EL (cell line): Measurements from ENCODE around the gene DAP.

Experiments
- DNase-seq: peaks from one replicate; pipeline ENCODE4 v3.0.0-alpha.2; 2016

DAP gene

DNA sequence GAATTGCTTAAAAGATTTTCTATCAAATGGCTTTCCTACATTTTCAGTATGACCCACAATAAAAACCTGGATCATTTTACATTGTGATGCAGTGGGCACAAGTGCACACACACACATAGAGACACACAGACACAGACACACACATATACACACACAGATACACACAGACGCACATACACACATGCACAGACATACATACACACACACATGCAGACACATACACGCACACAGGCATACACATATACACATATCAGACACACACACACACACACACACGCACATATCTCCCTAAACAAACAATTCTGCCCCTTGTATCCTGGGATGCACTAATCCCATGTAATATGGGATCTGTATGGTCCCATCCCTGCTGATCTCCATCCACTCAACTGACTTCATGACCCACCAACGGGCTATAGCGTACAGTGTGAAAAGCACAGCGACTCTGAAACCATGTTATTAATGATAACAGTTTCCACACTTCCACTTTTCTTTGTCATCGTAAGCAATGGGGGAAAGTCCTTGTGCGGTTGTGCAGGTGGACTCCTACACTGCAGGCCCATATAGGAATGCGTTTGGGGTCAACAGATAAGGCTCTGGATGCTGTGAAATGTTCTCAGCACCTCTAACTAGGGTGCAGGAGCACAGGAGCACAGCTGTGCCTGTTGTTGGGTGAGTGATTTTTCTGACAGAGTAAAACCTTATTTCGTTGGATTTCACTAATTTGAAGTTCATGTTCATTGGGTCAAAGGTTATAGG, 52.7 kb downstream of the DAP start:
- no peak for DNase-seq

DNA sequence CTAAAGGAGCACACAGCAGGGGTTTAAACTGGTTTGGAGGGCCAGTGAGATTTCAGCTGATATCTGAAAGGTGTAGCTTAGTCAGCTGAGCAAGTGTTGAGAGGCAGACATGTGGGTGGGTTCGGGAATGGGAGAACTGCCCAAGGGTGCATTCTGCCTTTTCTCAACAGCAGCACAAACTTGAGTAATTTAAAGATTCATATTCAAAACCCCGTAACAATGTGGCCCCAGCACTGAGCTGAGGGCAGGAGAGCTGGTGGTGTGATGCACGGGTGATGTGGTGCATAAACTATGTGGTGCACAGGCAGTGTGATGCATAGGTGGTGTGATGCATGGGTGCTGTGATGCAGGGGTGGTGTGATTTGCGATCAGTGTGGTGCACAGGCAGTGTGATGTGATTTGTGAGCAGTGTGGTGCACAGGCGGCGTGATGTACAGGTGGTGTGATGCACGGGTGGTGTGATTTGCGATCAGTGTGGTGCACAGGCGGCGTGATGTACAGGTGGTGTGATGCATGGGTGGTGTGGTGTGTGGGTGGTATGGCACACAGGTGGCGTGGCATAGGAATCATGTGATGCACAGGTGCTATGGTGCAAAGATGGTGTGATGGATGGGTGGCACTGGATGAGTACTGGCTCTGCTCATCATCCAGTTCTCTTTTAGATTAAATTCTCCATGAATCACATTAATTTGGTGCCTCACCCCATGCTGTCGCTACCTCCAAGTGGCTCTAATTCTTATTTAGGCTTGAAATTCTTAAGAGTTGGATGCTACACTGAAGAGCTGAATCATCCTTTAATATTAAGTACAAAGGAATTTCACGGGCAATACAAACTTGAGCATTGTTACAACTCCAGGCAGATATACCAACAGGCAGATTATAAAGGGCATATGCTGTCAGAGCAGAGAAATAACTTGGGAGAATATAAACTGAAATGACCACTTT, 53.6 kb downstream of the DAP start:
- peak; percentile 69 for DNase-seq

DNA sequence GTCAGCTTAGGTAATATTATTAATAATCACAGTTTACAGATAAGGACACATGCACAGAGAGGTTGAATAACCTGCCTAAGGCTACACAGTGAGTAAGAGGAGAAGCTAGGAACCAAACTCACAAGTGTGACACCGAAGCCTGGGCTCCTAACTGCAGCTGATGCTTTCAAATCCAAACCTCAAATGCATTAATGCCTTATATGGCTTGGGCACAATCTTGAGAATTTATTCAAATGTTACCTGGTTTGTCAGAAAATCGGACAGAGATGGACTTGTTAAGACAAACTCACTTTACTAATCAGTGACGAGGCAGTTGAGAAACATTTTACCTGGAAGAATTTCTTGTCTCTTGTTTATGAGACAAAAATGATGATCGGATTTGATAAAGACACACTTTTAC, 54.7 kb downstream of the DAP start:
- no peak for DNase-seq

GRCh38 chr5:10705747-10706146, 55.3 kb downstream of the DAP start:
- DNase-seq = peak; percentile 51

GRCh38 chr5:10704949-10705621, 55.9 kb downstream of the DAP start:
- peak; percentile 86 for DNase-seq

DNA sequence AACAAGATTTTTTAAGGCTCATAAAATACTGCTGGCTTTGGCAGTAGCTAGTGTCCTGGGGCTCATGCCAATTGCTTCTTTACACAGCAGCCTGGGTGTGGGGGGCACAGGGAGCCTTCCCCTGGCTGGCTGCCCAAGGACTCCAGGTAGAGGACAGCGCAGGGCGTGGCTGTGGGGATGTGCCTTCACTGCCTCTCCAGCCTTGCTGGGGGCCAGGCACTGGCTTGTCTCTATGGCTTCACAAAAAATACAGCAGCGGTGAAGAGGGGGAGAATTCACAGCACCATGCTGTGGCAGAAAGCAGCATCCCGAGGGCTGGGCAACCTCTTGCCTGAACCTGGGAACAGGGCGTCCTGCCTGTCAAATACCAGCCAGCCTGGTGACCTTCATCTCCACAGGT, 57.4 kb downstream of the DAP start:
- DNase-seq = no peak

DNA sequence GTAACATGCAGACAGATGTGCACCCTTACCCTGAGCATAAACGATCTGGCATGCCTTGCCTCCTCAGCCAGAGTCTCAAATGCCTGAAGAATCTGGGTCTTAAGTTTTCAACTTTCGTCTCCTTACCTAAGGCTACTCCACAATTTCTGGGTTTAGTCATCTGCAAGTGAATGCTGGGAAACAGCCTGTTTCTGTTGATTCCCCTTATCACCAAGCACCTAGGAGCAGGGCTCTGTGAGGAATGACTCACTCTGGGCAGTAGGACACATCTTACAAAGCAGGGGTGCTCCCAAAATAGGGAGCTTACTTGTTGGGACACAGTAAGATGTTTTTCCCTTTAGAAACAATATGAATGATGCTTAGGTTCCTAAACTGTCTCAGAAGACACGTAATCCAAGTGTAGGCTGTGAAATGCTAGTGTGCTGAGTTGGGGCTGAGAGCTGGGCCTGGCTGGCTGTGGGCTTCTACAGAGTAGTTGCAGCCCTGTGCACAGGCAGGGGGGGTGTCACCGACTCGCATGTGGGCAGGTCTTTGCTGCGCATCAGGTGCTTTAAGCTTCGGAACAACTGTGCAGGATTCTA, 58.0 kb downstream of the DAP start:
- DNase-seq = peak; percentile 73

GRCh38 chr5:10702040-10702629, 58.9 kb downstream of the DAP start:
- peak; percentile 99 for DNase-seq

GRCh38 chr5:10701567-10702039, 59.4 kb downstream of the DAP start:
- peak; percentile 74 for DNase-seq

DNA sequence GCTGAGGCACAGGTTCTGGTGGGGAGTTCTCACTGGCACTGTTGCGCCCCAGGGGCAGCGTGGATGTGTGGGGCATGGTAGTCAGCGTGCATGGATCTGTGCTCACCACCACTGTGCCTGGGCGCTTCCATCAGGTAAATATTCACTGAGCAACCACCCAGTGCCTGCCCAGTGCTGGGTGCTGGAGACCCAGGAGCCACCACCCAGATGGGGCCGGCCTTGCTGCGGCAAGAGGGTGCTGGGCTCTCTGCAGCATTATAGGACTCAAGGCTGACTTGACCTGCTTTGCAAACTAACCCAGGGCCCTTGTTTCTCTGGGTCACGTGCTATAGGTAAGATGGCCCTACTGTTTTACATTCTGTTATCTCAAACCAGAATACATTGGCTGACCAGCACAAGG, 60.5 kb downstream of the DAP start:
- DNase-seq = no peak

GRCh38 chr5:10699987-10700386, 61.0 kb downstream of the DAP start:
- DNase-seq = no peak

- peak; percentile 56 for DNase-seq
Observed at GRCh38 chr5:10699281-10699874, 61.7 kb downstream of the DAP start.

DNA sequence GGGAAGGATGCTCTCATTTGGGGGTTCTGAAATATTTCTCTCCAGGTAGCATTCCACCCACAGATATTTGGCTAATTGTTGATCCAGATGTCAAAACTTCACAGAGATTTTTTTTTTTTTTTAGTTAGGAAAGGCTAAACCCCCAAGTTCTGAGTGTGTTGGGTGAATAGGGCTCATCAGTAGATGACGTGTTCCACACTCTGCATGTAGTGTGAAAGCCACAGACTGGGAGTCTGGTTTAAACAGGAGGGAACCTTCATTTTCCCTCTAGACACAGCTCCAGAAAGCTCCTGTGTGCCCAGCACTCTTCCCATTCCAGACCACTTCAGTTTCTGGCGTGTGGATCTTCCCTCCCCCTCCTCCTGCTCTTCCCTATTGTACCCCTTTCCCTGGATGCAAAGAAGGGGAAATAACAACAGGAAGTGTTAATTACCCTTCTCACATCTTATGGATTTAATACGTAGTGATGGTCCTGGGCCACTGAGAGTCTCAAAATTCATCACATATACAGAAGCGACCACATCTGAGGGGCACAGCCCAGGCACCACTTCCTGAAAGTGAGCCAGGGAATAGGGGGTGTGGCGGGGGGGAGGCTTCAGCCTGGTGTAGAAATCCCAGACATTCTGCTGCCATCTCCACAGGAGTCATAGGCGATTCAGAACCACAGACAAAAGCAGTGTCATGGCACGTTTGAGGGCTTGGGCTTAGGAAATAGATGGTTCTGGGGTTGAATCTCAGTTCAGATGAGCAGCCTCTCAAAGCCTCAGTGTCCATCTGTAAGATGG, 65.1 kb downstream of the DAP start:
- DNase-seq = peak; percentile 65

DNA sequence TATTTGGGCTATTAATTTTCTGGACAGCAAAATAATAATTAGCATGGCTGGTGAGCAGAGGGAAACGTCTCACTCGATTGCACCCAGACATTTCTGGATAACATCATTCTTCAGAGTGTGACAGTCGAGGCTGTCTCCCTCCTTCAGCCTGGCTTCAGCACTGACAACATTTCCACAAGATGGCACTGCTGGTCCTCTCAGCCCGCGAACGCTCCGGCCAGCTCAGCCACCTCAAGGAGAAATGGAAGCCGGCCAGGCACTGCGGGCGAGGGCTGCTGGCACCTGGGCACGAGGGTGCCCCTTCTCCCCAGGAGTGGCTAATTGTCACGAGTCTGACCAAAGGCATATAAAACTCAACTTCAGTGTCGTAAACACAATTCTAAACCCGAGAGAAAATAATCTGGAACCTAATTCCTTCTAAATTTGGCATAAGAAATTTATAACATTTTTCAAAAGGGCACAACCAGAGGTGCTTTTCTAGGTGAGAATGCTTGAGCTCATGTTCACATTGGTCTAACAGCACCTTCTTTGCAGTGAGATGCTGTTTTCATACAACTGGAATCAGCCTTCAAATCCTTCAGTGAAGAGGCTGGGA, 65.9 kb downstream of the DAP start:
- peak; percentile 82 for DNase-seq

- DNase-seq = peak; percentile 97
Observed at GRCh38 chr5:10691826-10692785, 68.9 kb downstream of the DAP start.

DNA sequence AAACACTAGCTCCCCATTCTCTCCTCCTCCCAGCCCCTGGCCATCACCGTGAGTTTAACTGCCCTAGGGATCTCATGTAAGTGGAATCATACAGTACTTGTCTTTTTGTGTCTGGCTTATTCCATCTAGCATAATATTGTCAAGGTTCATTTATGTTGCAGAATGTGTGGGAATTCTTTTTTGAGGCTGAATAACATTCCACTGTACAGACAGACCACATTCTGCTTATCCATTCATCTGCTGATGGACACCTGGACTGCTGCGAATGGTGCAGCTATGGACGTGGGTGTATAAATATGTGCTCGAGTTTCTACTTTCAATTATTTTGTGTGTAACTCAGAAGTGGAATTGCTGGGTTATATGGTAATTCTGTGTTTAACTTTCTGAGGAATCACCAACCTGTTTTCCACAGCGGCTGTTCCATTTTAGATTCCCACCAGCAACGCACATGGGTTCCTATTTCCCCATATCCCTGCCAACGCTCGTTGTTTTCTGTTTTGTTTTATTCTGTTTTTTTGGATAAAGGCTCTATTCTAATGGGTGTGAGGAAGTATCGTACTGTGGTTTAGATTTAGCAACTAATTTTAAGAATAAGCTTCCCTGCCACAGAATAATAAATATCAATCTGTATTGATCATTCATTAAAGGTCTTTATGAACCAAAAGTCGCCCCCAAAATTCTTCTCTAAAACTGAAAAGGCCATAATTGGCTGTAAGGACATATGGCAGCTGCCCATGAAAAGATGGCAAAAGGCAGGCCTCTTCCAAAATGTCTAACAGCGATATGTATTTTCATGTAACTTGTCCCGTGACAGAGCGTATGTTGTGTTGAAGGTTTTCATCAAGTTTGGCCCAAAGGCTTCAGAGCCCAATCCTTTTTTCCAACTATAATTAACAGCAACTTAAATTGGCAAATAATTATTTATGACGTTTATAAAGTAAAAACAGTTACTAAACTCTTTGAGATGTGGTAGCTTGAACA, 70.3 kb downstream of the DAP start:
- no peak for DNase-seq

DNA sequence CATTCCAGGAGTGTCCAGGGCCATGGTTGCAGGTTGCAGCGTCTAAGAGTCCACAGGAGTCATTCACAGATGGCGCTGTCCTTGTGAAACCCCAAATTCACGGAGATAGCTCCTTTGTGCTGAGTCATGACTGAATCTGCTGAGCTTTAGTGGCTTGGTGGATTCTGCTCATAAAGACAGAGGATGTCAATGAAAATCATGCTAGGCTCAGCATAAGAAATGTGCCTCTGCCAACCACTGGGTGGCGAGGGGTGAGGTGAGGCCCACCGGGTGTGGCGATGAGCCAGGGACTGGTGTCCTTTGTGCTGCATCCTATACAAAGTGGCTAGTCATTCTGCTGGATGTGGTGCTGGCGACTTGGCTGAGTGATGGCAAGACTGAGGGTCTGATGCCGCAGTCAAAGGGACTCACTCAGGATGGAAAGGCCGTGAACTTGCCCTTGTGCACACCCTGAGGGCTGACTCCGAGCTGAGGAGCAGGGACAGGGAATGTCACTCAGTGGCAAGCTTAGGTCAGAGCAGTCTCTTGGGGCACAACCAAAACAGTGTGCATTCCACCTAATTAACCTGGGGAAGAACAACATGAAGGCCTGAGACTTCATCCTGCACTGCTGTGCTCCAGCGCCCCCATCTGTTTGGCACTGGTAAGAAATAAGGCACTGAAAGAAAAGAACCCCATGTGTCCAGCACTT, 71.5 kb downstream of the DAP start:
- DNase-seq = peak; percentile 70
